ENCODE results near the gene ZNF460.
"Not testable (repeated sequence)": the region's sequence is repeated elsewhere in the genome, so short reads cannot be mapped to it uniquely, and the experiment has no call there.

GRCh38 chr19:57253767-57254166, 26.5 kb upstream of the ZNF460 start:
- not testable (repeated sequence) for TF ChIP-seq EP300, POLR2A, POLR2AphosphoS5 (IDR thresholded peaks at IDR 0.05)
- TF ChIP-seq, protein P1, sequence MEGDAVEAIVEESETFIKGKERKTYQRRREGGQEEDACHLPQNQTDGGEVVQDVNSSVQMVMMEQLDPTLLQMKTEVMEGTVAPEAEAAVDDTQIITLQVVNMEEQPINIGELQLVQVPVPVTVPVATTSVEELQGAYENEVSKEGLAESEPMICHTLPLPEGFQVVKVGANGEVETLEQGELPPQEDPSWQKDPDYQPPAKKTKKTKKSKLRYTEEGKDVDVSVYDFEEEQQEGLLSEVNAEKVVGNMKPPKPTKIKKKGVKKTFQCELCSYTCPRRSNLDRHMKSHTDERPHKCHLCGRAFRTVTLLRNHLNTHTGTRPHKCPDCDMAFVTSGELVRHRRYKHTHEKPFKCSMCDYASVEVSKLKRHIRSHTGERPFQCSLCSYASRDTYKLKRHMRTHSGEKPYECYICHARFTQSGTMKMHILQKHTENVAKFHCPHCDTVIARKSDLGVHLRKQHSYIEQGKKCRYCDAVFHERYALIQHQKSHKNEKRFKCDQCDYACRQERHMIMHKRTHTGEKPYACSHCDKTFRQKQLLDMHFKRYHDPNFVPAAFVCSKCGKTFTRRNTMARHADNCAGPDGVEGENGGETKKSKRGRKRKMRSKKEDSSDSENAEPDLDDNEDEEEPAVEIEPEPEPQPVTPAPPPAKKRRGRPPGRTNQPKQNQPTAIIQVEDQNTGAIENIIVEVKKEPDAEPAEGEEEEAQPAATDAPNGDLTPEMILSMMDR (IDR thresholded peaks at IDR 0.05): not testable (repeated sequence)
